CD4-positive, alpha-beta T cell treated with Interleukin-10 for 1 hour (primary cell): ENCODE data around the gene BTRC.
A peak's percentile ranks its signal among the peaks of the same experiment; 100 is the strongest.

ENCODE experiments used
- DNase-seq: peaks from one replicate; pipeline ENCODE4 v3.0.0-alpha.2; 2020

The BTRC gene

DNA sequence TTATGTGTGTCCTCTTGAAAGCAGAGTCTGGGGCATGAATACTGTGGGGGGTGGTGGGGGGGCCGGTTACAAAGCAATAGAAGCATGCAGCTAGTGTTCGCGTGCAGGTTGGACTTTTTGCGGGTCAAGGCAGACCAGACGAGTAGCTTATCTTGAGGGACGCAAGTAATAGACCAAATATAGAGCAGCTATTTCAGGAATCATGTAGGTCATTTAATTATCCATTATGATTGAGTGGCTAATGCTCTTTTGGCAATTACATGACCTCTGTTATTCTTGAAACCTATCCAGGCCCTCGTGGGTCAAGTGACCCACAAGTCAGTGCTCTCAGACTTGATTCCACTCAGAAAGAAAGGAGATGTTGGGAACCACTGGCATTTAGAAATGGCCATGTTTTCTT lies 93.0 kb downstream of the BTRC start:
- DNase-seq, result no peak

DNA sequence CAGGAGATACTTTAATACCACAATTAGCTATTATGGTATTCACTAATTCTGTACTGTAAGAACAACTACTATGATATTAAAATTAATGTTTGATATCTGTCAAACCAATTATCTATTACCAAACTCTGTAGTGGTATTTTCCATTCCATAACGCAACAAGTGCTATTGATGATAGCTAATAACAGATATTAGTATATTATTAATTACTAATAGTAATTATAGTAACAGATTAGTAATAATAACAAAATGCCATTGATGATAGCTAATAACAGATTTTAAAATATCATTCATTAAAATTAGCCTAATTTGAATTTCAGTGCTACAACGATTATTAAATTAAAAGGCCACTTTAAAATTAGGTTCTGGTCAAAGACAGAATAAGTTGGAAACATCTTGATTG lies 93.5 kb downstream of the BTRC start:
- no peak for DNase-seq

DNA sequence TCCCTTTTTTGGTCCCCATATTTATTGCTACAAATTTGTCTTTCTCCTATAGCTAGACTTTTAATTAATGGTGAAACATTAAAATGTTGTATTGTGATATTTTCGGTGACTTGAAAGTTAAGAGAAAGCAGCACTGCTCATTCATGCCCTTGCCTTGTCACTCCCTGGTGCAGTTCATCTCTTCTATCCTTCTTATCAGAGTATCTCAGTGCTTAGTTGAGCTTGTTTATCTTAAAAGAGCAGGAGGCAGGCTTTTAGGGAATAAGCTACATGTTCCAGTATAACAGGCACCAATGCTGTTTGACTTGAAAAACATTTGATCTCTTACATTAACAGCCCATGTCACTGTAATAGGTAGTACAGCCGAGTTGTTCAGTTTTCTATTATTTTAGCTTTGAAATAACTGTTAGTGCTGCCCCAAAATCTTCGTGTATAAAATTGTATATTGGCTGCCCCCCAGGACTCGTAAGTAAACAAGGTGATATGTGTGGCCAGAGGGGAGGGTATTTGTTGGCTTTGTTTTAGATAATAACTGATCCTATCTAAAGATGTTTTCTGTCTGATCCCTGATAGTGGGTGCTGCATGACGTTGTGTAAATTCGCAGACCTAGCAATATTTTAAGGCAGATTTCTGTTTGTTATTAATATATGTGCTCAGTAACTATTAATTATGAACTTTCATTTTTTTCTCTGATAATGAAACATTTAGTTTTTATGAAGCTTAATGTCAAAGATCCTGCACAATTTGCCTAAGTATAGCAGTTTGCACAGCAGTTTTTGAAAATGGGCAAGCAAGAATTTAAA lies 96.5 kb downstream of the BTRC start:
- DNase-seq, result no peak

DNA sequence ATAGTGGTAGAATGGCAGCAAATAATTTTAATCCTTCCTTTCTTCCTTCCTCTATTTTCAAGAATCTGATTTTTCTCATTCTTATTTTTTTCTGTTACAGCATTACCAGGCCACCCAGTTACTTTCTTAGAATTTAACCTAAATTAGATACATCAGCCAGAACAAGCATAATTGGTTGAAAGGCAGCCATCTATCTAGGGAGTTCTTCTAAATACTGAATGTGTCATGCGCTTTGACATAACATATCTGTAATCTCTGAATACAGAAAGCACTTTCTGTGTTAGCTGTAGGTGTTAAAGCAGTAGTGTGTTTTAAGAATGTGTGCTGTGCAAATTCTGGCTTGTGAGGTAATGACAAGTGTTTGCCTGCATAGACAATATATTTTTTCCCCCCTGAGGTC lies 97.3 kb downstream of the BTRC start:
- no peak for DNase-seq

DNA sequence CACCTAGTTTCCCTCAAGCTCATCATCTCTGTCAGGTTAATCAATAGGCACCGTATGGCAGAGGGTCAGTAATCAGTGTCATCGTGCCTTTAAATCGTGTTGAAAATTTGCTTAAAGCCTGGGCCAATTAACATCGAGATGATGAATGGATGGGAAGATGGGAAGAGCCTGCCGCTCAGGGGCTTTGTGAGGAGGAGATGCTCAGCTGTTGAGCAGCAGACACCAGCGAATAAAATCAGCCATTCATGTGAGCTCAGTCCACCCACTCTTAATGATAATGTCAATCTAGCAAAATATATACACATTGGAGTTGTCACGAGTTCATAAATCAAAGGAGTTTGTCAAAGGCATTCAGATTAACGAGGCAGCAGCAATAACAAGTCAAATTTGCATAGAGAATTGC lies 97.7 kb downstream of the BTRC start:
- no peak for DNase-seq

DNA sequence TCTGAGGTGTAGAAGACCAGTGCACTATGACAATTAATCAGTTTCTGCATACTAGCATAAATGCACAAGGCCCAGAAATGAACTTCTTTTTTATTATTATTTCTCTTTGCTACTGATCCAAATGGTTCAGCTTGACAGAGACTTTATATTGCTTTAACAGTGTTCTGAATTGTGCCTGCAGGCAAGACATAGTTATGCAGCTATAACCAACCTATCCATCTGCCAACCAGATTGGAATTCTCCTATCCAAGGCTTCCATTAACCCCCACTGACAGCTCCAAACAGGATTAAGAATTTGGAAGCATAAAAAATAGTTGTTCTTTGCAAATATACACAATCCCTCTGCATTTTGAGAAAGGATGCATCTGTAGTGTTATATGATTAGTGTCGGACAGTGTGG lies 98.2 kb downstream of the BTRC start:
- no peak for DNase-seq

DNA sequence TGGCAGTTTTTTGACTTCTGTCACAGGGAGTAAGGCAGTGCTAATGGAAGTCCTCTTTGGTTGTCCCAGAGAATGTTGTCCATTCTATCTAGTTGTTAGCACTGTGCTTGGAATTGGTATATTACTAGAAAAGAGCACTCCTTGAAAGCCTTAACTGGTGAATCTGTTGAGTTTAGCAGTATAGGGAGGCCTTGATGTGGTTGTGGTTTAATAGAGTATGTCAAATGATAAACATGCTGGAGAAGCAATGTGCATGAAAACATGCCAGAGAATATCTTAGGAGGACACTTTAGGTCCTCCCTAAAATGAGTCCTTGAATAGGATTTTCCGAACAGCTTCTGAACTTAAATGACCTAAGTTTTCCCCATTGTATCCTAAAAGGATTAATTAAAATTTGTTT lies 98.6 kb downstream of the BTRC start:
- DNase-seq, result no peak

DNA sequence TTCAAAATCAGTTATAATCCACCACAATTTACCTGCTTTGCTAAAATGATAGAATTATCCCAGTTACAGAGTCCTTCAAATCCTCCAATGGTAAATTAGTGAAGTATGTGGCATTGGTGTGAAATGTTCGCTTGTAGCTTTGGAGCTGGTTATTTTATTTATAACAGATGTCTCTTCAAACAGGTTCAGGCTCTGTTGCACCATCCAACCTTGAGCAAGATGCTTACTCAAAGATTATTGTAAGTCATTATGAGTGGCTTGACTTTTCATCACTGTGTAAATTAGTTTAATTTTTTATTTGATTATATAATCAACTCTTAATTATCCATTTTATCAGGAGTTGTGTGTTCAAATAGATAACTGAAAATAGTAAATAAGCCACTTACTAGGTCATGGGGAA lies 99.4 kb downstream of the BTRC start:
- no peak for DNase-seq

DNA sequence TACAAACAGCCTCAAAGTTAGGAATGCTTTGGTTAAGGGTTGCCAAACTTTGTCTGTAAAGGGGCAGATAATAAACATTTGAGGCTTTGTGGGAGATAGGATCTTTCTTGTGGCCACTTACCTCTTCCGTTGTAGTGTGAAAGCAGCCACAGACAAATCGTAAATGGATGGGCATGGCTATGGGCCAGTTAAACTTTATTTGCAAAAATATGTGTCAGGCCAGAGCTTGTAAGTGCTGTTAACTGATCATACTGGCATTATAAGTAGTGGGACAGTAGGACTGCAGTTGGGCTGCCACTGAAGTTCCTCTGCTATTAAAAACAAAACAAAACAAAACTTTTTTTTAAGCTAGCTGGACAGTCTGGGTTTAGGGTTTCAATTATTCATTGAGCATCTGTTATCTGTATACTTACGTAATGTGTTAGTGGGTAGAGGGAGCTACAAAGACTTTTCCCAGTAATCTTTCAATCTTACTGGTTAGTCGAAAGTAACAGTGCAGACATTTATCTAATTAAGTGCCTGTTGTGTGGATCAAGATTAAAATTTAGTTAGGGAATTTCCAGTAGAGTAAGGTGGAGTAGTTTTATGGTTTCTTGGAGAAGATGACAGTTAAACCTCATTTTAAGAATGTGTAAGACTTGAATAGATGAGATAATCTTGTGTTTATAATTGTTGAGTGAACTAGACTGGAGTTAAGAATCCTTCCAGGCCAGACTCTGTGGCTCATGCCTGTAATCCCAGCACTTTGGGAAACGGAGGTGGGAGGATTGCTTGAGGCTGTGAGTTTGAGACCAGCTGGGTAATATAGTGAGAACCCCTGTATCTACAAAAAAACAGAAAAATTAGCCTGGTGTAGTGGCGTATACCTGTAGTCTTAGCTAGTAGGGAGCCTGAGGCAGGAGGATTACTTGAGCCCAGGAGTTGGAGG lies 100.1 kb downstream of the BTRC start:
- peak; percentile 9 for DNase-seq

DNA sequence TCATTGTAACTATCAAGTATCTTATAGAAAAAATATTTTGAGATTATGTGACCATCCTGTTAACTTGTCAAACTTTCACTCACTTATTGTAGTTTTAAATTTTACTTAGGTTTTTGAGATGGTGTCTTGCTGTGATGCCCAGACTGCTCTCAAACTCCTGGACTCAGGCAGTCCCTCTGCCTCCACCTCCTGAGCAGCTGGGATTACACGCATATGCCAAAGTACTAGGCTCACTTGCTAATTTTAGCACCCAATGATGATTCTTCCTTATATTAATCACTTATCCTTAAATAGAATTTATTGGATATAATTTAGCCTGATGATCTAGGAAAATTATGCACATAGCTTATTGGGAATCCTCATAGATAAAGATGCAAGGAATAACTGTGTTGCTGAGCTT lies 104.9 kb downstream of the BTRC start:
- DNase-seq, result no peak

DNA sequence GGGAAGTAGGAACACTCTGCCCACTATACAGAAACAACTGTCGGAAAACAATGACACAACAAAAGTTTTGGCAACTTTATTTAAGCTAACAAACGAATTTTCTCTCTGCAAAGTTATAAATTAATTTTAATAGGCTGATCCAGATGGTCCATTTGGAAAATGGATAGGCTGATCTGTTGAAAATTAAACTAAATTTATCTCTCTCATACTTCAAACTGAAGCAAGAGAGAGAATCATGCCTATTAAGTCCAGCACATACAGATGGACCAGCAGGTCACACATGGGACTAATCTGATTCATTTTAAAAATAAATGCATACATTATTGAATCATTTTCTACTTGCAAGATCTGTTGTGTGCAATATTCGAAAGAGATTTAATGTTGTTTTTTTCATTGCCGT lies 110.1 kb downstream of the BTRC start:
- DNase-seq, result no peak

DNA sequence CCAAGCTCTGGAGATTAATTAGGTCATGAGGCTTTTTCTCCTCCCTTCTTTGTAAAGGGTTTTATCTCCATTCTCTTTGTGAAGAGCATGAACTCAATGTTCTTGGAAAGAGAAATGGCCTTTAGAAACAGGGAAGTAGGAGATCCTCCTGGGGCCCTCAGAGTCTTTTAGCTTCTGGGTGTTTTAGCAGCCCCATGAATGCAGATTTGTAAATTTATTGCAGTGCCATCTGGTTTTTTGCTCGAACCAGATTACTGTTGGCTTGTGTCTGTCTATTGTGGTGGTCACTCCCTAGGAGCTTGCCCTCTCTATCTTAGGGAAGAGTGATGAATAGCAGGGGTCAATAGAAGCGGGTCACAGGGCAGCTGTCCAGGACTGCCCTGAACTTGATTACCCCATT lies 110.6 kb downstream of the BTRC start:
- no peak for DNase-seq

DNA sequence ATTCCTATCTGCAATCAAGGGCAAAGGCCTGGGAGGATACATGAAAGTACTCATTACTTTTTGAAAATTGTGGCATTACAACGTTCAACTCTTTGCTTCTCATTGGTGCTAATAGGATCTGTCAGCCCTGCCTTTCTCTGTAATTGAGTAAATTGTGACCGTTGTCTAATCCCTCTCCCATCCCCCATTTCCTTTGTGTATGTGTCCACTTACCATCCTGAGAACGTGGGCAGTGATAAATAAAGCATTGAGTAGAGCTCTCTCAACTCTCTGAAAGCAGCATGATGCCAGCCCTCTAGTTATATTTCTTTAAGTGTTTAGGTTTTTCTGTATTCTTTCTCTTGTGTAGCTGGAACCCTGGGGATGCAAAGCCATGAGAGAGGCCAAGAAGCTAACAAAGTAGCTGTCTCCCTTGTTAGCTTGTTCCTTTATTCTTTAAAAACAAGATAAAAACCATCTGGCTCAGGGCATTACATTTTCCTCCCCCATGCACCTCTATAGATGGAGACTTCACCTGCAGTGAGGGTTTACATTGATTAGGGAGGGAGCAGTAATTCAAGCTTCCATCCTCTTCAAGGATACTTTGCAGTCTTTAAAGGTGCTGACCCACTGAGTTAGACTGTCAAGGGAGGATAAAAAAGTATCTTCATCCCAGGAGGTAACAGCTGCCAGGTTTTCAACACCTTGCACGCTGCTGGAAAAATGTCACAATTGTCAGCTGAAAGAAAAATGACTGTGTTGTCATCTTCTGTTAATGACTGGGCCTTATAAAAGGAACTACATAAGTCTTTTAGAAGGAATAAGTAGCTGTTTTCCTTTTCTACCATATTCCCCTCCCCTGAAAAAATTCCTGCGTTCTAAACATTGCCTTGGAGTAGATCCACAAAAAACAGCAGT lies 112.3 kb downstream of the BTRC start:
- no peak for DNase-seq

DNA sequence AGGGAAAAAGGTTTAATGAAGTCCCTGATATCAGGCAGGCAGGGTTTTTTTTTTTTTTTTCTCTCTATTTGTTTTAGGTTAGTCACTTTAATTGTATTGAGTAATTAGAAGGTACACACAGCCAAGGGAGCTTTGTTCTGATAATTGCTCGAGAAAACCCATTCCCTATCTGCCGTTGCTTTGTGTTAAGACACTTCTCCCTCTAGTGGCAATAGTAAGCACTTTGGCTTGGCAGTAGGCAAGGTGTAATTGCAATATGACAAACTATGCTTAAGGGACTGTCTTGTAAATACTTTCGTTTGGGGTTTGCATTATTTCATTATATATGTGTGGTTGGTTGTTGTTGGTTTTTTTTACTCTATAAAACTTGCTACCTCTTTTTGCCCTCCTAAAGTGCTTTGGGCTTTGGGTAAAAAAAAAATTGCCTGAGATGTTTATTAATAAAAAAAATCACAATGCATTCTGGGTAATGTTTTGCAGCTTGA lies 113.4 kb downstream of the BTRC start:
- peak; percentile 71 for DNase-seq

DNA sequence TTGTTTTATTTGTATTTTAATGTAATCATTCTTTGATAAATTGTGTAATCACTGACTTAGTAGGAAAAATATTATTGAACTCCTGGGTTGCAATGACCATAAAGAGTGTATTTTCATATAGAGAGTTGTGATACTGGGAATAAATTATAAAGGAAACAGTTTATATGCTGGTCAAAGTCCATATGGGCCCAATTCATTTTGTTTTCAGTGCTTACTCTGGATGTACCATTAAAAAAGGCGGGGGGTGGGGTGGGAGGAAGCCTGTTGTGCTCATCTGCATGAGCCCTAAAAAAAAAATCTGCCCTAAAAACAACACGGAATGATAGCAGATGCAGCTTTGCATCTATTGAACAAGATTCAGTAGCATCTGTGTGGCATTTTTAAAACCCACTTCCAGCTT lies 114.2 kb downstream of the BTRC start:
- DNase-seq, result no peak

DNA sequence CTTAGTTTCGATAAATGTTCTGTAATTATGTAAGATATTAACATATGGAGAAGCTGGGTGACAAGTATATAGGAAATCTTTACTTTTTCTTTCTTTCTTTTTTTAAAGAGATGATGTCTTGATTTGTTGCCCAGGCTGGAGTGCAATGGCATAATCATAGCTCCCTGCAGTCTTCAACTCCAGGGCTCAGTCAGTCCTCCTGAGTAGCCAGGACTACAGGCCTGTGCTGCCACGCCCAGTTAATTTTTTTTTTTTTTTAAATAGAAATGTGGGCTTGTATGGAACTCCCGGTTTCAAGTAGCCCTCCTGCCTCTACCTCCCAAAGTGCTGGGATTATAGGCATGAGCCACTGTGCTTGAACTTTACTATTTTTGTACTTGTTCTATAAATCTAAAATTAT lies 122.4 kb downstream of the BTRC start:
- no peak for DNase-seq

DNA sequence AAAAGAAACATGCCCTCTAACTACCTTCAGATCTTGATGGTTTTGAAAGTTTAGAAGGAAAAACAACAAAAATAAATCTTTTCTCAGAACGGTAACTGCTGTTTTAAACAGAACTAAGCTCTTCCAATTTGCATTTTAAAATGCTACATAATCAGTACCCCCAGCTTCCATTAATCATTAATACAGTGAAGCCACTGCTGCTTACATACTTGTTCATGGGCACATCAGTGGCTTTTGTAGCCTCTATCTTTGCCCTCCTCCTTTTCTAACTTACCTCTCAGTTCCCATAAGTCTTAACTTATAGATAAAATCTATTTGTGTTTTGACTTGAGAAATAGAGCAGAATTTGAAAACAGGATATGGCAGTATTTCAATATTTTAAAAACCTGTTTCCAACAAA lies 125.0 kb downstream of the BTRC start:
- DNase-seq, result no peak

DNA sequence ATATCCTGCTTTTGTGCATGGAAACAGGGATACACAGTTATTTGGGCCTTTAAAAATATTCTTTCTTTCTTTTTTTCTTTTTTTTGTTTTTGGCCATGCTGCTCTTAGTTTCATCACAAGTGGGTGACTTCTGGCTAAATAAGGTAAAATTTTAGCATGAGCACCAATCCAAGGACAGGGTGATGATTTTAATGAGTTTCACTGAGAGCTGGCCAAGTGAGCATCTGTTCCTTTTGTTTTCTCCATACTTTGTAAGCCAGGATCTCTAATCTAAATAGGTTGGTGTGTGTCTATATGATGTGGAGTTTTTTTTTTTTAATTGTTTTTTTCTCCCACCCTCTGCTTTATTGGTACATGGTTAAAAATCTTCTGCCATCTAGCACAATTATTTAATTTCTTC lies 127.3 kb downstream of the BTRC start:
- no peak for DNase-seq

DNA sequence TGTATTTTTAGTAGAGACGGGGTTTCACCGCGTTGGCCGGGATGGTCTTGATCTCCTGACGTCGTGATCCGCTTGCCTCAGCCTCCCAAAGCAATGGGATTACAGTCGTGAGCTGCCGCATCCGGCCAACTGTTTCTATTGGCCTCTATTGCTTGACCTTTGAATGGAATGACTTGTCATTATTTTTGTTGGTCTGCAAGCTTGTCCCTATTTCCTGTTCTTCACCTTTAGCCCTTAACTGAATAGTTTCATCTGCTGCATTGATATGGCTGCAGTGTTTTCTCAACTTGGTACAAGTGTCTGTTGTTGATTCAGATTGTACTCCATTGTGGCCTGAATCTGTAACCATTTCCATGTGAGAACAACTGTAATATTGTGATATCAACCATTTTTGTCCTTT lies 128.6 kb downstream of the BTRC start:
- no peak for DNase-seq

DNA sequence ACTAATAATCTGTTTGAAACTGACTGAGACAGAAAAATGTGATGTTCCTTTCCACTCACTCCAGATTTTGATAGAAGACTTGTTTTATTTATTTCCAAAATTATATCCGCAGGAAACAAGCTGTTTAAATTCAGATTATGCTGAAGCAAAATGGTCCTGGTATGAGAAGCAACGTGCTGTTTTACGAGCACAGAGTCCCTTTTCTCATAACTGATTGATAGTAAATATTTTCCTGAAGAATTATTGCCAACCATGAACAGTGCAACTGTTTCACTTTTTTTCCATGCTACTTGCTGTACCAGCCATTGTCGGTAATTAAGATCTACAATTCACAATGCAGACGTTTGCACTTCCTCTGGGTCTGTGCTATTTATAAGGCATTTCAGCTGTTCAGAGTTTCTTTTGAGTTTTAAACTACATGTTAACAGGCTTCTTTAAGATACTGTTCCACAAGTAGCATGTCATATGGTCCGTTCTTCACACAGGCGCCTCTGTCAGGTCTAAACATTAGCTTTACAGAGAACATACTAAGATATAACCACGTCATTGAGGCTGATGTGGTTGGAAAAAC lies 130.3 kb downstream of the BTRC start:
- DNase-seq, result no peak

DNA sequence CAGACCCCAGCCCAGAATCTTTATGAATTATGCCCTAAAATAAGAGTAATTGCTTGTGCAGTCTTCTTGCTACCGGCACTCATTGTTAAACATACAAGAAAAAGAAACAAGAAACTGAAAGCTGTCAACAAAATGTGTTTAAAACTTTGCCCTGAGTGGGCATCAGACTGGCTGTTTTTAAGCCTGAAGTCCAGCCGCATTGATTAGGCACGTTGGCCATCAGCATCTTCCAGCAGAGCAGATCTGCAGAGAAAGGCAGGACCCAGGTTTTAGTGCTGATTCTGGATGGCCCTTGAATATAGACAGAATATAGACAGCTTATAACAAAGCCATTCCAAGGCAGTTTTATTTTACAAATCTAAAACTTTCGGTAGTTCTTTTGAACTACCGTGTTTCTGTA lies 131.2 kb downstream of the BTRC start:
- no peak for DNase-seq

DNA sequence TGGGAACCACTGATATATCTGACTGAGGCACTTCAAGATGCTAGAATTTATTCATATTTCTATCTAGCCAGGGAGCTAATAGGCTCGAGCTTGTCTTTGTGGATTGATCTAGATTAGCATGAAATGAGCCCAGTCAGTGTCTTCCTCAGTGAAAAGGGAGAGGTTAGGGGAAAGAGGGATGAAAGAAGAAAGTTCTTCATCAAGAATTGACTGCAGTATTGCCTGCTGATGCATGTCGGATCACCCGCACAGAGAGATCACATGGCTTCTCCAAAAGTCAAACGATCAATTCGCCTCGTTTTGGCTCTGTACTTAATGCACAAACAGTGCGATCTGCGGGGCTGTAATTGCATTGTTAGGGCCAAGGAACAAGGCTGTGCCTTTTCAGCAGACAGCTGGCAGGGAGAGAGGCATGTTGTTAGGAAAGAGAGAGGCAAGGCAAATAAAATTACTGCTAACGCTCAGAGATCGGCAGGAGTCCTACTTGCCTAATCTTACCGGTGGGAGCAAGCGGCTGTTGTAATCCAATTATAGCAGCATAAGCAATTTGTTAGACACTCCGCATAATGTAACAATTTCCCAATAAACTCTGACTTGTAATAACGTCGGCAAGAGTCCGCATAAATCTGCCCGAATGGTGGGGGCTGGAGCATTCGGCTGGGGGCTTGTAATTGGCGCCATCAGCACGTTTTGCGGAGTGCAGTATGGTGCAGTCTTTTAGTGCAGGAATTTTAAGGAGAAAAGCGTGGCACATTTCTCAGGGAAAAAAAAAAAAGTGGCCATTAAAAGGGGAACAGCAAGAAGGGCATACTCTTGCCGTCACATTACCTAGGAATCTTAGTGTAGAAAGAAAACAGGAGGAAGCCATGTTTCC lies 132.0 kb downstream of the BTRC start:
- no peak for DNase-seq
